ENCODE data around the gene ZNF865. TPM values are rescaled to one million over a fixed set of nuclear protein-coding genes. Genes with fewer than 3 reads are reported as not detected.

ZNF865 gene
- 0.58 and 0.85 TPM in 2 replicates for total RNA-seq

GRCh38 chr19:55605637-55606470 is at the start of gene ZNF865:
Gene ZNF865, plus strand, starts transcription at chr19:55605647. Its CDS starts 7,972 bp downstream, at chr19:55613619.

GRCh38 chr19:55580628-55581144 is 24.8 kb upstream of the ZNF865 start, which contains the start of gene ZNF579:
Gene ZNF579, minus strand, starts transcription at chr19:55580848. Its CDS starts 1,209 bp downstream, at chr19:55579639.

GRCh38 chr19:55599468-55599841 is 6.0 kb upstream of the ZNF865 start, which contains the start of gene FIZ1:
Gene FIZ1, minus strand, starts transcription at chr19:55599517. Its CDS starts 1,652 bp downstream, at chr19:55597865.

GRCh38 chr19:55599842-55600661 is 5.4 kb upstream of the ZNF865 start, which contains the start of gene ZNF524:
Gene ZNF524, plus strand, starts transcription at chr19:55600288. Its CDS starts 1,825 bp downstream, at chr19:55602113.

GRCh38 chr19:55624109-55625003 is 18.9 kb downstream of the ZNF865 start, which contains the start of gene ZNF784:
Gene ZNF784, minus strand, starts transcription at chr19:55624566. Its CDS starts 5 bp downstream, at chr19:55624561.

GRCh38 chr19:55640577-55641425 is 35.4 kb downstream of the ZNF865 start, which contains the start of gene ZNF580:
Gene ZNF580, plus strand, starts transcription at chr19:55641002. Its CDS starts 1,507 bp downstream, at chr19:55642509.

GRCh38 chr19:55643003-55643886 is 37.8 kb downstream of the ZNF865 start, which contains the start of gene ZNF581:
Gene ZNF581, plus strand, starts transcription at chr19:55643649. Its CDS starts 923 bp downstream, at chr19:55644572.

GRCh38 chr19:55647732-55648584 is 42.5 kb downstream of the ZNF865 start, which contains the start of gene CCDC106:
Gene CCDC106, plus strand, starts transcription at chr19:55648212. Its CDS starts 835 bp downstream, at chr19:55649047.

GRCh38 chr19:55654868-55655647 is 49.6 kb downstream of the ZNF865 start, which contains the start of gene U2AF2:
Gene U2AF2, plus strand, starts transcription at chr19:55655035. Its CDS starts 70 bp downstream, at chr19:55655105.

Other genes starting within 250 kb of the ZNF865 start
- gene GARIN5B, start 242.4 kb upstream of the ZNF865 start, total RNA-seq: not detected in 2 replicates
- 4.8 and 26.3 TPM in 2 replicates for gene IL11, start 235.2 kb upstream of the ZNF865 start, total RNA-seq
- not detected in 2 replicates for gene TMEM190, start 228.8 kb upstream of the ZNF865 start, total RNA-seq
- 0.58 and 0.85 TPM in 2 replicates for gene TMEM238, start 221.4 kb upstream of the ZNF865 start, total RNA-seq
- gene RPL28, start 219.7 kb upstream of the ZNF865 start, total RNA-seq: 204 and 210 TPM in 2 replicates
- gene UBE2S, start 197.9 kb upstream of the ZNF865 start, total RNA-seq: 32.4 and 286 TPM in 2 replicates
- gene SHISA7, start 162.3 kb upstream of the ZNF865 start, total RNA-seq: not detected in 2 replicates
- 42.0 and 52.3 TPM in 2 replicates for gene ISOC2, start 144.0 kb upstream of the ZNF865 start, total RNA-seq
- gene C19orf85, start 140.9 kb upstream of the ZNF865 start, total RNA-seq: not detected in 2 replicates
- 1.4 and 1.5 TPM in 2 replicates for gene ZNF628, start 129.0 kb upstream of the ZNF865 start, total RNA-seq
- 12.7 and 18.0 TPM in 2 replicates for gene NAT14, start 120.5 kb upstream of the ZNF865 start, total RNA-seq
- gene SSC5D, start 117.2 kb upstream of the ZNF865 start, total RNA-seq: 6.7 and 11.6 TPM in 2 replicates
- gene SBK2, start 68.5 kb upstream of the ZNF865 start, total RNA-seq: not detected in 2 replicates
- gene SBK3, start 60.1 kb upstream of the ZNF865 start, total RNA-seq: under 0.01 and 0.19 TPM in 2 replicates
- gene ZNF579, start 24.8 kb upstream of the ZNF865 start, total RNA-seq: 3.1 and 3.5 TPM in 2 replicates
- 2.3 and 2.9 TPM in 2 replicates for gene FIZ1, start 6.1 kb upstream of the ZNF865 start, total RNA-seq
- gene ZNF524, start 5.4 kb upstream of the ZNF865 start, total RNA-seq: 5.6 and 8.2 TPM in 2 replicates
- gene ZNF784, start 18.9 kb downstream of the ZNF865 start, total RNA-seq: 2.3 and 3.4 TPM in 2 replicates
- gene ZNF580, start 35.4 kb downstream of the ZNF865 start, total RNA-seq: 3.8 and 3.9 TPM in 2 replicates
- 12.5 and 19.4 TPM in 2 replicates for gene ZNF581, start 38.0 kb downstream of the ZNF865 start, total RNA-seq
- gene CCDC106, start 42.6 kb downstream of the ZNF865 start, total RNA-seq: 4.8 and 5.4 TPM in 2 replicates
- gene U2AF2, start 49.4 kb downstream of the ZNF865 start, total RNA-seq: 49.6 and 137 TPM in 2 replicates
- gene EPN1, start 69.6 kb downstream of the ZNF865 start, total RNA-seq: 20.3 and 36.4 TPM in 2 replicates
- gene NLRP9, start 132.8 kb downstream of the ZNF865 start, total RNA-seq: not detected in 2 replicates
- not detected in 2 replicates for gene RFPL4A, start 153.4 kb downstream of the ZNF865 start, total RNA-seq
- under 0.01 TPM in 1 of 2 replicates, not detected in the other for gene RFPL4AL1, start 163.5 kb downstream of the ZNF865 start, total RNA-seq
- under 0.01 TPM in 1 of 2 replicates, not detected in the other for gene NLRP11, start 226.4 kb downstream of the ZNF865 start, total RNA-seq
- gene NLRP4, start 230.9 kb downstream of the ZNF865 start, total RNA-seq: not detected in 2 replicates

All from regular cardiac myocyte (primary cell).